BE2C (cell line): Measurements from ENCODE around the gene CUBN.

ENCODE experiments used
- DNase-seq: peaks from one replicate; pipeline ENCODE4 v3.0.0-alpha.2; 2020
- H3K27me3 ChIP-seq: fragments of 250-450 bp; sonication (Bioruptor Pico); 2 replicates; pipeline ENCODE4 v1.5.1; 2020; ENCODE audit warnings: mild to moderate bottlenecking
- H3K36me3 ChIP-seq: fragments of 250-450 bp; sonication (Bioruptor Pico); 2 replicates; pipeline ENCODE4 v1.5.1; 2020; ENCODE audit warnings: mild to moderate bottlenecking
- H3K4me1 ChIP-seq: fragments of 250-450 bp; sonication (Bioruptor Pico); 2 replicates; pipeline ENCODE4 v1.5.1; 2020
- H3K4me3 ChIP-seq: 2 replicates; pipeline ENCODE4 v1.5.1; 2011; ENCODE audit warnings: low read depth, low read length
- H3K9me3 ChIP-seq: fragments of 250-450 bp; sonication (Bioruptor Pico); 2 replicates; pipeline ENCODE4 v1.5.1; 2020
- TF ChIP-seq, protein P1 (sequence below): IDR thresholded peaks from 2 replicates; pipeline ENCODE4 v1.5.1; 2012; ENCODE audit warnings: mild to moderate bottlenecking, low read depth, low read length

The CUBN gene

DNA sequence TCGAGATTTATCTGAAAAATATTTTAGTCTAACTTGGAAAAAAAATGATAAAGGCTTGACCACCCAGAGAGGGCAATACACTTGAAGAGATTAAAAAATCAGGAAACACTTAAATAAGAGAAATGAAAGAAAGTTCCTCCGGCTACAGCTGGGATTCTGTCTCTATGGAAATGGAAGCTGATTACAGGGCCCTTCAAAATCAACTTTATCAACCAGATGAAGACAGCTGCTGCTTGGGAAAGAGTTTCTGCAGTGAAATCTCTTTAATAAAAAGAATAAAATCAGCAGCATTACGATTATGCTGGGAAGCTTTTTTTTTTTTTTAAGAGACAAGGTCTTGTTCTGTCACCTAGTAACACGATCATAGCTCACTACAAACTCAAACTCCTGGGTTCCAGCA, 316.9 kb downstream of the CUBN start:
- no peak overlapping the region for H3K4me3 ChIP-seq
- H3K36me3 ChIP-seq, result no peaks in the 10 kb centered on the region
- DNase-seq, result no peak
- no peaks in the 10 kb centered on the region for H3K9me3 ChIP-seq
- H3K27me3 ChIP-seq, result no peaks in the 10 kb centered on the region
- TF ChIP-seq, protein P1, sequence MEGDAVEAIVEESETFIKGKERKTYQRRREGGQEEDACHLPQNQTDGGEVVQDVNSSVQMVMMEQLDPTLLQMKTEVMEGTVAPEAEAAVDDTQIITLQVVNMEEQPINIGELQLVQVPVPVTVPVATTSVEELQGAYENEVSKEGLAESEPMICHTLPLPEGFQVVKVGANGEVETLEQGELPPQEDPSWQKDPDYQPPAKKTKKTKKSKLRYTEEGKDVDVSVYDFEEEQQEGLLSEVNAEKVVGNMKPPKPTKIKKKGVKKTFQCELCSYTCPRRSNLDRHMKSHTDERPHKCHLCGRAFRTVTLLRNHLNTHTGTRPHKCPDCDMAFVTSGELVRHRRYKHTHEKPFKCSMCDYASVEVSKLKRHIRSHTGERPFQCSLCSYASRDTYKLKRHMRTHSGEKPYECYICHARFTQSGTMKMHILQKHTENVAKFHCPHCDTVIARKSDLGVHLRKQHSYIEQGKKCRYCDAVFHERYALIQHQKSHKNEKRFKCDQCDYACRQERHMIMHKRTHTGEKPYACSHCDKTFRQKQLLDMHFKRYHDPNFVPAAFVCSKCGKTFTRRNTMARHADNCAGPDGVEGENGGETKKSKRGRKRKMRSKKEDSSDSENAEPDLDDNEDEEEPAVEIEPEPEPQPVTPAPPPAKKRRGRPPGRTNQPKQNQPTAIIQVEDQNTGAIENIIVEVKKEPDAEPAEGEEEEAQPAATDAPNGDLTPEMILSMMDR, result no peak
- H3K4me1 ChIP-seq, result no peaks in the 10 kb centered on the region

DNA sequence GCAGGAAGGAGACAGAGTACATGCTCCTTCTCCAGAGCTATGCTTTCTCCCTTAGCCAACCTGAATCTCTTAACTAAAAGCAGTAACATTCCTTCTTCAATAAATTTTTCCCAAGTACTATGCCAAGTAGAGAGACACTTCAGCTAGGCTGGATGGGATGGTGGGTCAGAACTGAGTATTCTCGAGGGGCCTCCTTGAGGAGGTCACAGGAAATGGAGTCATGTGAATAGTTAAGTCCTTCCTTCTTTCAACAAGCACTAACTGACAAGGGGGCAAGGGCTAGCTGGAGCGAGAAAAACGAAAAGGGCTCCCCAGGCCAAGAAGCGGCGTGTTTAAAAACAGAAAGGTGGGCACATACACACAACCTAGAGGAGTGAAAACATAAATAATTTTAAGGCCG, 317.8 kb downstream of the CUBN start:
- no peak overlapping the region for H3K4me3 ChIP-seq
- DNase-seq, result no peak
- H3K9me3 ChIP-seq, result no peaks in the 10 kb centered on the region
- TF ChIP-seq, protein P1, result no peak
- H3K27me3 ChIP-seq, result no peaks in the 10 kb centered on the region
- H3K36me3 ChIP-seq, result no peaks in the 10 kb centered on the region
- H3K4me1 ChIP-seq, result no peaks in the 10 kb centered on the region

DNA sequence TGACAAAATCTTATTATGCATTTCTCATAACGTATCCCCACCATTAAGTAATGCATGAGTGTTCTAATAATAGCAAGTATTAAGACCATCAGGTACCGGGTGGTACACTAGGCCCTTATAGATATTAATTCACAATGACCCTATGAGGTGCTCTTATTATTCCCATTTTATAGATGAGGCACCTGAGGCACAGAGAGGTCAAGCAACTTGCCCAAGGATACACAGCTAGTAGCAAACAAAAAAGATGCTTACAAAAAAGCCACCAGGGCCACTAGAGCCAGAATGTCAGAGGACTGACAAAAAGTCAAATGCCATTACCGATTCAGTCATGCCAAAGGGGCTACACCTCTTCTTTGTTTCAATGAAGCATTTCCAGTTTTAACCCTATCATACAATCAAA, 318.3 kb downstream of the CUBN start:
- no peaks in the 10 kb centered on the region for H3K27me3 ChIP-seq
- no peaks in the 10 kb centered on the region for H3K9me3 ChIP-seq
- no peak for DNase-seq
- TF ChIP-seq, protein P1, result no peak
- H3K4me1 ChIP-seq, result no peaks in the 10 kb centered on the region
- no peaks in the 10 kb centered on the region for H3K36me3 ChIP-seq
- H3K4me3 ChIP-seq, result no peak overlapping the region

DNA sequence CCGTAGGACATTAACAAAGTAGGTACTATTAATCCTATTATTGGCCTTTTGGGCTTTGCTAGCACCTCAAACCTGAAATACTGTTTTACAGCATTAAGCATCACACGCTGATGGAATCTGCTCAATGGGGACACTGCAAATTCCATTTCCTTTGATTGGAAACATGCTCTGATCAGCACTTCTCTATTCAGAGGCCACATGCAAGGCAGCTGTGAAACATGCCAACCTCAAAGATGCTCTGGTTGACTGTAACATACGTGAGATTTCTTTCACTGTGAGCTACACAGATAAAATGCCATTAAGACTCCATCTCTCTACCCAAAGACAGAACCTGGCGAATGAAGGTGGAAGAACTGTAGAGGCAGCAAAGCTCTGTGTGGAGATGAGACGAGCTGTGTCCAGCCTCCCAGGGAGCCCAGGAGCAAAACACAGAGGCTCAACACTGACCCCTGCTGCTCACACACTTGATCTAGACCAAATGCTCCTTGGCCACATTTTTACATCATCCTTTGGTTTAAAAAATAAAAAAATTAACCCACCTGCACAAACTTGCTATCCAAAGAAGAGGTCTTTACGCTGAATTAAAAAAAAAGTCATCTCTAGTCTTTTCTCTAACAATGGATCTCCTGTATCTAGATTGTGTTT, 320.4 kb downstream of the CUBN start:
- Histone ChIP-seq H3K4me1 (no peaks in the 10 kb centered on the region; the same call in 1 of the 2 replicates), H3K27me3 (no peaks in the 10 kb centered on the region), H3K36me3 (no peaks in the 10 kb centered on the region), H3K9me3 (no peaks in the 10 kb centered on the region), H3K4me3 (no peak overlapping the region)
- TF ChIP-seq, protein P1, result peak; percentile 76
- DNase-seq, result peak; percentile 66

DNA sequence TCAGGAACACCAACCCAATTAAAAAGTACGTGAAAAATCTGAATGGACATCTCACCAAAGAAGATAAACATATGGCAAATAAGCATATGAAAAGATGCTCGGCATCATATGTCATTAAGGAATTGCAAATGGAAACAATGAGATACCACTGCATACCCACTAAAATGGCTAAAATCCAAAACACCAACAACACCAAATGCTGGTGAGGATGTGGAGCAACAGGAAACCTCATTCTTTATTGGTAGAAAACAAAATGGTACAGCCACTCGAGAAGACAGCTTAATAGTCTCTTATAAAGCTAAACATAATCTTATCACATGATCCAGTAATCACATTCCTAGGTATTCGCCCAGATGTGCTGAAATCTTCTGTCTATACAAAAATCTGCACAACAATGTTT, 325.5 kb downstream of the CUBN start:
- DNase-seq, result no peak
- TF ChIP-seq, protein P1, result no peak
- no peaks in the 10 kb centered on the region for H3K27me3 ChIP-seq

DNA sequence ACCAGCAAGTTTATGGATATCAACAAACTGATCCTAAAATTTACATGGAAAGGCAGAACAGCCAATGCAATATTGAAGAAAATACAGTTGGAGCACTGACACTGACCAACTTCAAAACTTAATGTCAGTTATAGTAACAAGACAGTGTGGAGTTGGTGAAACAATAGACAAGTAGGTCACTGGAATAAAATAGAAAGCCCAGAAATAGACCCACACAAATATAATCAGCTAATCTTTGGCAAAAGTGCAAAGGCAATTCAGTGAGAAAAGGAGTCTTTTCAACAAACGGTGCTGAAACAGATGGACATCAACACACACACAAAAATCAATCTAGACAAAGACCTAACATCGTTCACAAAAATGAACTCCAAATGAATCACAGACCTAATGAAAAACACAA, 326.1 kb downstream of the CUBN start:
- H3K27me3 ChIP-seq, result no peaks in the 10 kb centered on the region
- TF ChIP-seq, protein P1, result no peak
- H3K4me3 ChIP-seq, result no peak overlapping the region
- no peaks in the 10 kb centered on the region for H3K9me3 ChIP-seq
- H3K4me1 ChIP-seq, result no peaks in the 10 kb centered on the region; the same call in 1 of the 2 replicates
- DNase-seq, result no peak
- H3K36me3 ChIP-seq, result no peaks in the 10 kb centered on the region

More for the DNA sequence above, 325.5 kb downstream of the CUBN start:
- no peak overlapping the region for H3K4me3 ChIP-seq
- H3K9me3 ChIP-seq, result no peaks in the 10 kb centered on the region
- H3K36me3 ChIP-seq, result no peaks in the 10 kb centered on the region
- no peaks in the 10 kb centered on the region; the same call in 1 of the 2 replicates for H3K4me1 ChIP-seq
